Right cardiac atrium (tissue), 5 donors: ENCODE results near the gene KRTAP12-1. TPM values are rescaled to one million over a fixed set of nuclear protein-coding genes. Genes with fewer than 3 reads are reported as not detected.
"Not testable (repeated sequence)": the region's sequence is repeated elsewhere in the genome, so short reads cannot be mapped to it uniquely, and the experiment has no call there.

ENCODE experiments used
- ATAC-seq, 2 donors: fragments of 200-7000 bp; cut with Tn5 transposase; one replicate each; pipeline versions ENCODE4 v1.8.0 to v1.9.1; 2020; ENCODE audit warnings: moderate library complexity in 2 of 2, mild to moderate bottlenecking in 1 of 2
- DNase-seq, 3 donors: peaks; one replicate each; pipeline ENCODE4 v3.0.0-alpha.2; 2020
- H3K27ac ChIP-seq: one replicate; pipeline ENCODE4 v1.5.1; 2013; ENCODE audit warnings: mild to moderate bottlenecking, low read length, control low read depth, moderate library complexity
- H3K27me3 ChIP-seq: one replicate; pipeline ENCODE4 v1.6.1; 2013; ENCODE audit not compliant: control insufficient read depth, insufficient read depth
- H3K4me1 ChIP-seq: one replicate; pipeline ENCODE4 v1.6.1; 2013; ENCODE audit warnings: low read length; ENCODE audit not compliant: control insufficient read depth, insufficient read depth
- H3K4me3 ChIP-seq: one replicate; pipeline ENCODE4 v1.5.1; 2013; ENCODE audit warnings: low read length, control low read depth
- H3K9me3 ChIP-seq: one replicate; pipeline ENCODE4 v1.6.1; 2013; ENCODE audit warnings: low read length; ENCODE audit not compliant: control insufficient read depth
- WGBS: extraction: QIAGEN DNeasy Blood & Tissue Kit; methylation state at CpG from one replicate; pipeline ENCODE4 v1.1.7; 2013; 5-methylcytosine and 5-hydroxymethylcytosine counted together
- intact Hi-C, 4 donors: fragments of 100-400 bp; cut with DNase I; formaldehyde crosslinking; loops; one replicate each; pipeline versions ENCODE4 v1.11.0 to v1.14.0; 2022 to 2023
- polyA plus RNA-seq: library from polyadenylated mRNA; stranded (reverse); fragments of 200-250 nt; gene quantifications from one replicate; pipeline ENCODE4 v1.2.3, GENCODE V29; 2013
- total RNA-seq, 4 donors: library from RNA; stranded (reverse); fragmentation: NEBNext Ultra II Directional; extraction: Animal tissue kit (Norgen Biotek cat#: 25700); gene quantifications; one replicate each; pipeline ENCODE4 v1.2.1, GENCODE V29; 2021
- donor health status: healthy with polysubstance abuse.
- donor health status: DM: no; HTN: yes; CAD: no.
- donor health status: DM: no; HTN: no; CAD: no.
- donor health status: DM: no; HTN: yes; CAD: no; lungs with severe emphysema.
- donor health status: DM: yes; HTN: yes; CAD: no.

KRTAP12-1 gene
- total and polyA plus RNA-seq, 5 donors = not detected

GRCh38 chr21:44696572-44696971 is 14.6 kb upstream of the KRTAP12-1 start:
- DNase-seq (no peak), ATAC-seq (no peak)
- H3K4me1 ChIP-seq = no peaks in the 10 kb centered on the region
- intact Hi-C loops = no loop called here
- H3K27me3 ChIP-seq = no peaks in the 10 kb centered on the region
- 63% methylated on average over 10 of the region's 10 CpGs for WGBS
- H3K9me3 ChIP-seq = no peaks in the 10 kb centered on the region
- H3K4me3 ChIP-seq = no peak overlapping the region
- H3K27ac ChIP-seq = no peak overlapping the region

GRCh38 chr21:44695641-44696040 is 13.7 kb upstream of the KRTAP12-1 start:
- ATAC-seq = no peak
- H3K9me3 ChIP-seq = no peaks in the 10 kb centered on the region
- WGBS = 72% methylated on average over 8 of the region's 8 CpGs
- intact Hi-C loops = no loop called here
- H3K4me3 ChIP-seq = no peak overlapping the region
- no peak for DNase-seq
- no peaks in the 10 kb centered on the region for H3K27me3 ChIP-seq
- no peak overlapping the region for H3K27ac ChIP-seq
- no peaks in the 10 kb centered on the region for H3K4me1 ChIP-seq

DNA sequence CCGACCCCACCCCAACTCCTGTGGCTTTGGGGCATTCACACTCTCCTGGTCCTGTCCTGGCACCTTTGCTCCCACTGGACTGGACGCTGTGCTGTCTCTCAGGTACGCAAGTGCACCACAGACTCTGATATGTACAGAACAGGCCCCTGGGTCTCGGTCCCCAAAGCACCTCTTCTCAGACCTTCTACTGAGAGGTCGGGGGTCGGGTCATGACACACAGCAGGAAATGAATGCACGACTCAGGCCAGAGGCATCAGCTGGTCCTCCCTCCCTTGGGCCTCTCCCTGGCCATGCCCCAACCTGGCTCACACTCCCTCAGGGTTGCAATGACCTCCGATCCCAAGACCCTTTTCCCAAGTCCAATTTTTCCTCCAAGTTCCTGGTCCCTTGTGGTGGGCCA is 13.2 kb upstream of the KRTAP12-1 start:
- DNase-seq = no peak
- Histone ChIP-seq H3K4me1 (no peaks in the 10 kb centered on the region), H3K27me3 (no peaks in the 10 kb centered on the region), H3K27ac (no peak overlapping the region), H3K4me3 (no peak overlapping the region), H3K9me3 (no peaks in the 10 kb centered on the region)
- intact Hi-C loops = no loop called here
- no peak for ATAC-seq
- WGBS = 61% methylated on average over 8 of the region's 8 CpGs

GRCh38 chr21:44694776-44695175 is 12.8 kb upstream of the KRTAP12-1 start:
- no peak overlapping the region for H3K4me3 ChIP-seq
- WGBS = 70% methylated on average over 11 of the region's 11 CpGs
- intact Hi-C loops = no loop called here
- H3K27me3 ChIP-seq = no peaks in the 10 kb centered on the region
- H3K4me1 ChIP-seq = no peaks in the 10 kb centered on the region
- H3K9me3 ChIP-seq = no peaks in the 10 kb centered on the region
- H3K27ac ChIP-seq = no peak overlapping the region
- ATAC-seq = no peak
- no peak for DNase-seq

DNA sequence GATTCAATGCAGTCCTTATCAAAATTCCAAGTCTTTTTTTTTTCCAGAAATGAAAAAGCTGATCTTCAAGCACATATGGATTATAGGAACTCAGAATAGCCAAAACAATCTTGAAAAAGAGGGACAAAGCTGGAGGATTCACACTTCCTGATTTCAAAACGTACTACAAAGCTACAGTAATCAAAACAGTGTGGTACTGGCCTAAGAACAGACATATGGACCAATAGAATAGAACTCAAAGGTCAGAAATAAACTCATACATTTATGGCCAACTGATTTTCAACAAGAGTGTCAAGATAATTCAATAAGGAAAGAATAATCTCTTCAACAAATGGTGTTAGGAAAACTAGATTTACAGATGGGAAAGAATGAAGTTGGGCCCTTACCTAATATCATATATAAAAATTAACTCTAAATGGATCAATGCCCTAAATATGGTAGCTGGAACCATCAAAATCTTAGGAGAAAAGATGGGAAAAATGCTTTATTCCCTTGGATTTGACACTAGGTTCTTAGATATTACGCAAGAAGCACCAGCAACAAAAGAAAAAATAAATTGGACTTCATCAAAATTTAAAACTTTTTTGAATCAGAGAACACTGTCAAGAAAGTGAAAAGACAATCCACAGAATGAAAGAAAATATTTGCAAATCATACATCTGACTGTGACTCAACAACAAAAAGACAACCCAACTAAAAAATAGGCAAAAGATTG is 11.0 kb upstream of the KRTAP12-1 start:
- intact Hi-C loops = no loop called here
- H3K27me3 ChIP-seq = no peaks in the 10 kb centered on the region

GRCh38 chr21:44691686-44692085 is 9.7 kb upstream of the KRTAP12-1 start:
- intact Hi-C loops = no loop called here
- no peaks in the 10 kb centered on the region for H3K9me3 ChIP-seq
- no peak for DNase-seq
- H3K27me3 ChIP-seq = no peaks in the 10 kb centered on the region
- ATAC-seq = no peak
- 58% methylated on average over 2 of the region's 2 CpGs for WGBS
- no peaks in the 10 kb centered on the region for H3K4me1 ChIP-seq
- H3K4me3 ChIP-seq = no peak overlapping the region
- H3K27ac ChIP-seq = no peak overlapping the region

More for the DNA sequence above, 11.0 kb upstream of the KRTAP12-1 start:
- Histone ChIP-seq H3K9me3 (no peaks in the 10 kb centered on the region), H3K4me1 (no peaks in the 10 kb centered on the region), H3K4me3 (no peak overlapping the region), H3K27ac (no peak overlapping the region)
- DNase-seq = no peak
- no peak for ATAC-seq
- 48% methylated on average over 2 of the region's 2 CpGs for WGBS

GRCh38 chr21:44689740-44690139 is 7.8 kb upstream of the KRTAP12-1 start:
- ATAC-seq, H3K4me3 ChIP-seq, intact Hi-C loops, H3K27me3 ChIP-seq, H3K4me1 ChIP-seq, H3K9me3 ChIP-seq, DNase-seq, H3K27ac ChIP-seq: not testable (repeated sequence)
- 82% methylated on average over 3 of the region's 3 CpGs for WGBS

- intact Hi-C loops = no loop called here
- no peaks in the 10 kb centered on the region for H3K4me1 ChIP-seq
- no peaks in the 10 kb centered on the region for H3K27me3 ChIP-seq
- WGBS = 64% methylated on average over 11 of the region's 11 CpGs
- no peak for DNase-seq
- no peak overlapping the region for H3K27ac ChIP-seq
- H3K9me3 ChIP-seq = no peaks in the 10 kb centered on the region
- ATAC-seq = no peak
- H3K4me3 ChIP-seq = no peak overlapping the region
These were observed 5.7 kb upstream of the KRTAP12-1 start for GRCh38 chr21:44687671-44688070.

DNA sequence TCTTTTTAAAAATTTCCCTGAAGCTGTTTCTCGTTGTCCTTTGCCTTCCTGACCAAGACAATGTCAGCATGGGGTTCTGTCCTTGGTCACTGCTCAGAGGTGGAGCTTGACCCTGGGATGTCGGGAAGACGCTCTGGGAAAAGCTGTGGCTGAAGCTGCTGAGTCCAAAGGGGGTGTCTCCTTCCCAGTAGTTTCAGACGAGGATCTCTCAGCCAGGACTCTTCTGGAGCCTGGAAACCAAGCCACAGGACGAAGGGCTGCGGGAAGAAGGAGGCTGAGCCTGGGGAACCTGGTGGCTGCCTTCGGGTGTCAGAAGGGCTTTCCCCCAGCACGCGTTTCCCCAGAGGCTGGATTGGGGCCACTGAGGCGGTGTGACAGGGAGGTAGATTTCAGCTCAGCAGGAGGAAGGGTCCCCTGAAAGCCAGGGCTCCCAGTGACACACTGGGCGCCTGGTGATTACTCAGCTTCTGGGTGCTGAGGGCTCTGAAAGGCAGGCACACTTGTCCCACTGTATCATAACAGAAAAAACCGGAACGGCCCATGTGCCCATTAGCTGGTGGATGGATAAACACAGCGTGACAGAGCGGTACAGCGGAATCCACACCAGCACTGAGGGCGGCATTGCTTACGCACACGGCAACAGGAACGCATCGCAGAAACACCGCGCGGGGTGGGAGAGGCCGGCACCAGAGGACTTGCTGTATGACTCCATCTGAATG is 5.0 kb upstream of the KRTAP12-1 start:
- Histone ChIP-seq H3K27ac (no peak overlapping the region), H3K4me1 (no peaks in the 10 kb centered on the region), H3K27me3 (no peaks in the 10 kb centered on the region), H3K9me3 (no peaks in the 10 kb centered on the region), H3K4me3 (no peak overlapping the region)
- WGBS = 65% methylated on average over 25 of the region's 25 CpGs
- ATAC-seq (no peak), DNase-seq (no peak)
- intact Hi-C loops = no loop called here

- Histone ChIP-seq H3K27me3 (no peaks in the 10 kb centered on the region), H3K4me3 (no peak overlapping the region), H3K27ac (no peak overlapping the region), H3K4me1 (no peaks in the 10 kb centered on the region), H3K9me3 (no peaks in the 10 kb centered on the region)
- ATAC-seq (no peak), DNase-seq (no peak)
- 32% methylated on average over 14 of the region's 14 CpGs for WGBS
- intact Hi-C loops = no loop called here
These were observed 4.2 kb upstream of the KRTAP12-1 start for GRCh38 chr21:44686000-44686781.

DNA sequence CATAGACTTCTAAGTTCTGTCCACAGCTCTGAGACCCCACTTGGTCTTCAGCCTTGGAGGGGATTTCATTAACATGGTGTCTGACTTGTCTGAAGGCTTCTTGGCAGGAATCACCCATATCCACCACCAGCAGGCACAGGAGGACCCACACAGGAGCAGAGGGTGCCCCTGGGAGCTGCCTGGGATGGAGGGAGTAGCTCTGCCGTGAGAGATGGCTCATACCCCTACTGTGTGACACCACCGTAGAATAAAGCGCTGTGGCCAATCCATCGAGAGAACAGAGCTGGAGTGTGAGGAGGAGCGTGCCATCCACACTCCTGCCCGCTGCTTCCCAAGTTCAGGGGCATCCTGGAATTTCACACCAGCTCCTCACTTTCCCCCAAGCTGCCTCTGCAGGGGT is 3.1 kb upstream of the KRTAP12-1 start:
- 66% methylated on average over 6 of the region's 6 CpGs for WGBS
- H3K27me3 ChIP-seq, DNase-seq, H3K4me3 ChIP-seq, intact Hi-C loops, H3K27ac ChIP-seq, ATAC-seq, H3K4me1 ChIP-seq, H3K9me3 ChIP-seq: not testable (repeated sequence)
